ENCODE data around the gene PPM1N.
A peak's percentile ranks its signal among the peaks of the same experiment; 100 is the strongest.

The PPM1N gene

GRCh38 chr19:45471111-45471930 lies 26.9 kb upstream of the PPM1N start:
- DNase-seq (ENCODE audit: low read depth): no peak

GRCh38 chr19:45471931-45472562 lies 26.2 kb upstream of the PPM1N start:
- DNase-seq (ENCODE audit: low read depth): no peak

GRCh38 chr19:45472563-45473366 lies 25.5 kb upstream of the PPM1N start:
- DNase-seq (ENCODE audit: low read depth): no peak

- DNase-seq (ENCODE audit: low read depth): no peak
These were observed 24.9 kb upstream of the PPM1N start for GRCh38 chr19:45473367-45473681.

- no peak for DNase-seq (ENCODE audit: low read depth)
These were observed 24.3 kb upstream of the PPM1N start for GRCh38 chr19:45473682-45474605.

DNA sequence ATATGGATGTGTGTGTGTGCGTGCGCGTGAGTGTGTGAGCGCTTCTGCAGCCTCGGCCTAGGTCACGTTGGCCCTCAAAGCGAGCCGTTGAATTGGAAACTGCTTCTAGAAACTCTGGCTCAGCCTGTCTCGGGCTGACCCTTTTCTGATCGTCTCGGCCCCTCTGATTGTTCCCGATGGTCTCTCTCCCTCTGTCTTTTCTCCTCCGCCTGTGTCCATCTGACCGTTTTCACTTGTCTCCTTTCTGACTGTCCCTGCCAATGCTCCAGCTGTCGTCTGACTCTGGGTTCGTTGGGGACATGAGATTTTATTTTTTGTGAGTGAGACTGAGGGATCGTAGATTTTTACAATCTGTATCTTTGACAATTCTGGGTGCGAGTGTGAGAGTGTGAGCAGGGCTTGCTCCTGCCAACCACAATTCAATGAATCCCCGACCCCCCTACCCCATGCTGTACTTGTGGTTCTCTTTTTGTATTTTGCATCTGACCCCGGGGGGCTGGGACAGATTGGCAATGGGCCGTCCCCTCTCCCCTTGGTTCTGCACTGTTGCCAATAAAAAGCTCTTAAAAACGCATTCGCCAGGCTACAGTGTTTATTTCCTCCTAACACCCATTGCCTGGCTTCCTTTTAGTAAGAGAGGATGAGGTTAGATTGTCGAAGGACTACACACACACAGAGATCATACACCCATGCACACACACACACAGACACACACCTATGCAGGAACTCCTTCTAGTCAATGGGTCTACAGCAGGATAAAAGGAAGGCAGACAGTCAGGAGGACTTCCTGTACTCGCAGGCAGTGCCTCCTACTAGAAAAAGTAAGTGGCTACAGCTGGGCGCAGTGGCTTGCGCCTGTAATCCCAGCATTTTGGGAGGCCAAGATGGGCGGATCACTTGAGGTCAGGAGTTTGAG lies 23.4 kb upstream of the PPM1N start:
- no peak for DNase-seq (ENCODE audit: low read depth)

GRCh38 chr19:45475537-45476291 lies 22.5 kb upstream of the PPM1N start:
- no peak for DNase-seq (ENCODE audit: low read depth)

- no peak for DNase-seq (ENCODE audit: low read depth)
These were observed 21.9 kb upstream of the PPM1N start for GRCh38 chr19:45476304-45476703.

DNA sequence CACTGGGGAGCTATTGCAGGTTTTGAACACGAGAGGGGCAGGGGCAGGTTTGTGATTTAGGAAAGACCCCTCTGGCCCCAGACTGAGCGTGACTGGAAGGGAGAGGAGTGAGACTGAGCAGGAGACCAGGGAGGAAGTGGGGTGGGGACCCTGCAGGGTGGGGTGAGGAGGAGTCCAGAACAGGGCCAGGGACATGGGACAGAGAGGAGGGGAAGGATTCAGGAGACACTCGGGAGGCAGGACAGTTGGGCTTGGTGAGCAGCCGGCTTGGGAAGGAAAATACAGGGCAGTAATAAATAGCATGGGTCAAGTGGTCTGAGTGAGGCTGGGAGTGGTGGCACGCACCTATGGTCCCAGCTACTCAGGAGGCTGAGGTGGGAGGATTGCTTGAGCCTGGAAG lies 21.1 kb upstream of the PPM1N start:
- no peak for DNase-seq (ENCODE audit: low read depth)

- DNase-seq (ENCODE audit: low read depth): no peak
These were observed 20.4 kb upstream of the PPM1N start for GRCh38 chr19:45477713-45478453.

DNA sequence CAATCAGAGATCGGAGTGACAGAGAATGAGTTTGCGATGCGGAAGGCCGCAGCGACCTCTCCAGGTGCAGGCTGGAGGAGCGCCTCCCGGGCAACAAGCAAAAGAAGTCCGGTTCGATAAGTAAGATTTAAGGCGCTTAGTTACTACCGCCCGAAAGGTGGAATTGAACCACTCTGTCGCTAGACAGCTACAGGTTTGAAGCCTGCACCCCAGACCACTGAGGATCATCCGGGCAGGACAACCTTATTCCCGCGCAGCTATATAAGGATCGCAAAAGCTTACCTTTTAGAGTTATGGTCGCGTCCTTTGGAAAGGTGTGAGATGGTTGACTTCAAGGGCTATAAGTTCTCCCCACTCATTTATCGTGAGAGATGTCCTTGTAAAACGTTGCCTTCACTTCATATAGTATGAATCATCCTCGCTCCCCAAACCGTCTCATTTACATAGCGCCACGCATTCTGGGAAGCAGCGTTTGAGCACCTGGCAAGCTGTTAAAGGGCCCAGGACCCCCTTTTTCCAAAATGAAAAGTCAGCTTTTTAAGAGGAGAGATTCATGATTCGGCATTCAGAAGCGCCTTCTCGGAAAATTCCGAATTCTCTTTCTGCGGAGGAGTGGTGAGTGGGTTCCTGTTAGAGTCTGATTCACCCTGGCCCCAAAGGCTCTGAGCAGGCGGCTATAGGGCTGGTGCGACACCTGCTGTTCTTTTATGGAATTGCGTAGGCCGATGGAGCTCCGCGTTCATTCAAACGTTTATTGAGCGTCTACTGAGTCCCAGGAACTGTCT lies 19.6 kb upstream of the PPM1N start:
- DNase-seq (ENCODE audit: low read depth): peak; percentile 76

- no peak for DNase-seq (ENCODE audit: low read depth)
These were observed 15.2 kb upstream of the PPM1N start for GRCh38 chr19:45483033-45483432.

- DNase-seq (ENCODE audit: low read depth): no peak
These were observed 13.8 kb upstream of the PPM1N start for GRCh38 chr19:45484273-45484945.

DNA sequence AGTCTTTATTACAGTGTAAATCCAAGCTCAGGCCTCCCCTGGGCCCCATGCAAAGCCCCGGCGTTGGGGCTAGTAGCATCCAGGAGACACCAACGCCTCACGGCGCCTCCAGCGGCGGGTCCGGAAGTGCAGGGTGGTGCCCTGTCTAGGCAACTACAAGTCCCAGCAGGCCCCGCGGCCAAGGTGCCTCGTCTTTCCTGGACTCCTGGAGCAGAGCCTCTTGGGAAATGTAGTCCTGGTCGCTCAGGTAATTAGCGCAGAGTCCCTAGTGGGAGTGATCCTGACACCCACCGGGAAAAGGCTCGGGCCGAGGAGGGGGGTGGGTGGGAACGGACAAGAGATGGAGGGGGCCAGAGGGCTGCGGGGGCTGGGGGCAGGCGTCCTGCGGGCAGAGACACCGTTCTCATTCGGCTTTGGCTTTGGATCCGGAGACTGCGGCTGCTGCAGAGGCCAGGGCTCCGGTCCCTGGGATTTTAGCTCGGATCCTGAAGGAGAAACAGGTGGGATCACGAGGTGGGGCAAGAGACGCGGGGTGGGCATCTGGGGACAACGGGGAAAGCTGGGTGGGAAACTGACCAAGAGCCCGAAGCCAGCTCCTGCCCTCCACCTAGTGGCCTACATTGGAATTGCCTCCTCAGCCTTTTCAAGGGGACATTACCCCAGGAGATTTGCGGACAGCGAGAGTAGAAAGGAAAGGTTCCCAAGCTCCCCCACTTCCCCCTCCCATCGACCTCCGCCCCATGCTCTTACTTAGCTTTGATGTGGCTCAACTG lies 12.8 kb upstream of the PPM1N start:
- peak; percentile 92 for DNase-seq (ENCODE audit: low read depth)

DNA sequence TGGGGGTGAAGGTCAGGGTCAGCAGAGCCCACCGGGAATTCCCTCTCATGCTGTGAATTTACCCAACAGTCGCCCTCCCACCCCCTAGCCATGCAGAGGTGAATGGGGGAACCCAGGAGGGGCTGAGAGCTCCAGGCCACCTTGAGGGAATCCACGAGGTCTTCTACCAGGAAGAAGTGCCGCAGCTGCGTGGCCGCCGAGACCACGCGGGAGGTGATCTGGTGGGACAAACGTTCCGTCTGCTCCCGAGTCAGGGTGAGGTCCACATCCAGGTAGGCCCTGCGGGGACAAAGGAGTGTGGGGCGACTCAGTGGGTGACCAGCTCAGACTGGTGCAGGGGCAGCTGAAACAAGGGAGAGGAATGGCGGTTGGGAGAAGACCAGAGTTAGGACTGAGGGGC lies 9.5 kb upstream of the PPM1N start:
- no peak for DNase-seq (ENCODE audit: low read depth)

DNA sequence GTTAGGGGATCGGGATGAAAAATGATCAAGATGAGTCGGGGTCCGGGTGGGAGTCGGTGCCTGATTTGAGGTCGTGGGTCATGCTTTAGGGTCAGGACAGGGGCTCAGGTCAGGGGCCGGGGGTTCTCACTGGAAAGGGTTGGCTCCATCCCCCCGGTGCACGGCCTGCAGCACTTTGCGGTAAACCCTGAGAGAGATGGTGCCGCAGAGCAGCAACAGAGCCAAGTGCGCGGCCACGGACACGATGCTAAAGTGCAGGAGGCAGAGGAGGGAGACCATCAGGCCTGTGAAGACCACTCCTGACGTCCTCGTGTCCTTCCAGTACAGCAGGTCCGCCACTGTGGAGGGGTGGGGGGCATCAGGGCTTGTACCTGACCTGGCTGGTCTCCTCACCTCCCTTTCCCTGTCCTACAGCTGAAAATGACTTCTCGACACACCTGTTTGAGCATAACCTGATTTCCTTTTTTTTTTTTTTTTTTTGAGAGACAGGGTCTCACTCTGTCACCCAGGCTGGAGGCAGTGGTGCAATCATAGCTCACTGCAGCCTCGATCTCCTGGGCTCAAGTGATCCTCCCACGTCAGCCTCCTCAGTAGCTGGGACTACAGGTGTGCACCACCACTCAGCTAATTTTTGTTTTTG lies 8.9 kb upstream of the PPM1N start:
- DNase-seq (ENCODE audit: low read depth): no peak

DNA sequence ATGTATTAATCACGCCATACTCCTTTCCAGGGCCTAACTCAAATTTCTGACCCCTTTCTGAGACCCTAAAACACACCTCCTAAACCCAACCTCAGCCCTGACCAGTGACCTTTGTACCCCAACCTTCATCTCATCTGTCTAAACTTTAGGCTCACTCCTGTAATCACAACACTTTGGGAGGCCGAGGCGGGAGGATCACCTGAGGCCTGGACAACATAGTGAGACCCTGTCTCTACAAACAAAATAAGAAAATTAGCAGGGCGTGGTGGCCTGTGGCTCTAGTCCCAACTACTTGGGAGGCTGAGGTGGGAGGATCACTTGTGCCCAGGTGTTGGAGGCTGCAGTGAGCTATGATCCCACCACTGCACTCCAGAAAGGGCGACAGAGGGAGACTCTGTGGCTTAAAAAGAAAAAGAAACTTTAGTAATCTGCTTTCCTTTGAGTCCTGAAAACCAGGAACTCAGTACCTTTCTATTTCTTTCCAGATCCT lies 6.1 kb upstream of the PPM1N start:
- no peak for DNase-seq (ENCODE audit: low read depth)

Measured in activated T-helper 1 cell treated with Interleukin-2 at 50 U/mL for 16 hours (primary cell).